ENCODE measurements around the gene NR2C2.

GRCh38 chr3:14926592-14926991 lies 20.8 kb upstream of the NR2C2 start:
- TF ChIP-seq TAF1 (IDR thresholded peaks at IDR 0.05; ENCODE audit: borderline replicate concordance, insufficient read depth, low read length): no peak
- TF ChIP-seq POLR2AphosphoS5 (IDR thresholded peaks at IDR 0.05; ENCODE audit: low read depth, low read length): no peak
